Suprapubic skin (tissue), 3 donors: ENCODE measurements around the gene PTGR2.

Experiments
- CTCF ChIP-seq, 2 donors: fragments of 200-600 bp in 1 of 2; fragments of 450-650 bp in 1 of 2; sonication (generic) in 1 of 2; IDR thresholded peaks; one replicate each; pipeline ENCODE4 v1.5.1; 2016 to 2019; ENCODE audit warnings: antibody characterized with exemption in 2 of 2, mild to moderate bottlenecking in 1 of 2, moderate library complexity in 1 of 2
- POLR2A ChIP-seq, 2 donors: fragments of 450-650 bp; IDR thresholded peaks; one replicate each; pipeline ENCODE4 v1.6.1; 2017; ENCODE audit warnings: antibody characterized with exemption in 2 of 2, mild to moderate bottlenecking in 2 of 2, moderate library complexity in 2 of 2

GRCh38 chr14:73834261-73834625, 17.4 kb upstream of the PTGR2 start:
- TF ChIP-seq CTCF (IDR thresholded peaks at IDR 0.05) (no peak), POLR2A (IDR thresholded peaks at IDR 0.05) (no peak)
